ENCODE results near the gene CRABP2.

Gene CRABP2

GRCh38 chr1:156677616-156678596 lies 27.5 kb downstream of the CRABP2 start:
- peaks cover 4 to 23% of the 10 kb centered on the region in 2 donors for H3K4me1 ChIP-seq (ENCODE audit: control insufficient read depth in 1 of 2, insufficient read depth in 2 of 2, low read length in 2 of 2)
- peak overlapping the region; percentile 12 to 38 for H3K9ac ChIP-seq (ENCODE audit: low read depth in 1 of 2, low read length in 2 of 2)
- H3K36me3 ChIP-seq (ENCODE audit: control insufficient read depth in 1 of 2, insufficient read depth in 2 of 2, low read length in 2 of 2), result no peaks in the 10 kb centered on the region
- peak overlapping the region; percentile 10 for H3K27ac ChIP-seq (ENCODE audit: low read depth, low read length)
- H3K9me3 ChIP-seq (ENCODE audit: control insufficient read depth in 1 of 2, low read length in 2 of 2), result no peaks in the 10 kb centered on the region
- H3K27me3 ChIP-seq (ENCODE audit: control insufficient read depth in 1 of 2, insufficient read depth in 2 of 2, low read length in 2 of 2), result peaks cover 50 to 63% of the 10 kb centered on the region in 2 donors
- H3K4me3 ChIP-seq (ENCODE audit: low read depth in 1 of 2, low read length in 2 of 2), result peak overlapping the region; percentile 32 to 45

- Histone ChIP-seq H3K27me3 (ENCODE audit: control insufficient read depth in 1 of 2, insufficient read depth in 2 of 2, low read length in 2 of 2) (peaks cover 47 to 63% of the 10 kb centered on the region in 2 donors), H3K9me3 (ENCODE audit: control insufficient read depth in 1 of 2, low read length in 2 of 2) (no peaks in the 10 kb centered on the region), H3K9ac (ENCODE audit: low read depth in 1 of 2, low read length in 2 of 2) (peak within 1 kb of the TSS; percentile 23 to 38), H3K4me3 (ENCODE audit: low read depth in 1 of 2, low read length in 2 of 2) (peak within 1 kb of the TSS; percentile 37 to 45), H3K36me3 (ENCODE audit: control insufficient read depth in 1 of 2, insufficient read depth in 2 of 2, low read length in 2 of 2) (no peaks in the 10 kb centered on the region), H3K4me1 (ENCODE audit: control insufficient read depth in 1 of 2, insufficient read depth in 2 of 2, low read length in 2 of 2) (peaks cover 4 to 23% of the 10 kb centered on the region in 2 donors), H3K27ac (ENCODE audit: low read depth, low read length) (peak within 1 kb of the TSS; percentile 56)
These were observed 28.4 kb downstream of the CRABP2 start, which contains the start of gene NES for GRCh38 chr1:156676820-156677615. Gene NES, minus strand, starts transcription at chr1:156677407. Its CDS starts 143 bp downstream, at chr1:156677264.

- H3K9ac ChIP-seq (ENCODE audit: low read depth in 1 of 2, low read length in 2 of 2), result peak overlapping the region in 1 of 2 donors; percentile 23
These were observed 29.1 kb downstream of the CRABP2 start for GRCh38 chr1:156676114-156676819.

GRCh38 chr1:156675210-156676113 lies 29.9 kb downstream of the CRABP2 start:
- peaks cover 37 to 53% of the 10 kb centered on the region in 2 donors for H3K27me3 ChIP-seq (ENCODE audit: control insufficient read depth in 1 of 2, insufficient read depth in 2 of 2, low read length in 2 of 2)
- H3K9me3 ChIP-seq (ENCODE audit: control insufficient read depth in 1 of 2, low read length in 2 of 2), result no peaks in the 10 kb centered on the region
- peak overlapping the region; percentile 56 for H3K27ac ChIP-seq (ENCODE audit: low read depth, low read length)
- peaks cover 4 to 23% of the 10 kb centered on the region in 2 donors for H3K4me1 ChIP-seq (ENCODE audit: control insufficient read depth in 1 of 2, insufficient read depth in 2 of 2, low read length in 2 of 2)
- H3K36me3 ChIP-seq (ENCODE audit: control insufficient read depth in 1 of 2, insufficient read depth in 2 of 2, low read length in 2 of 2), result no peaks in the 10 kb centered on the region
- H3K4me3 ChIP-seq (ENCODE audit: low read depth in 1 of 2, low read length in 2 of 2), result peak overlapping the region; percentile 37 to 43
- peak overlapping the region in 1 of 2 donors; percentile 23 for H3K9ac ChIP-seq (ENCODE audit: low read depth in 1 of 2, low read length in 2 of 2)

More at GRCh38 chr1:156676114-156676819, 29.1 kb downstream of the CRABP2 start:
- H3K4me1 ChIP-seq (ENCODE audit: control insufficient read depth in 1 of 2, insufficient read depth in 2 of 2, low read length in 2 of 2), result peaks cover 4 to 23% of the 10 kb centered on the region in 2 donors
- peak overlapping the region; percentile 37 to 43 for H3K4me3 ChIP-seq (ENCODE audit: low read depth in 1 of 2, low read length in 2 of 2)
- H3K9me3 ChIP-seq (ENCODE audit: control insufficient read depth in 1 of 2, low read length in 2 of 2), result no peaks in the 10 kb centered on the region
- no peaks in the 10 kb centered on the region for H3K36me3 ChIP-seq (ENCODE audit: control insufficient read depth in 1 of 2, insufficient read depth in 2 of 2, low read length in 2 of 2)
- peak overlapping the region; percentile 56 for H3K27ac ChIP-seq (ENCODE audit: low read depth, low read length)
- peaks cover 43 to 58% of the 10 kb centered on the region in 2 donors for H3K27me3 ChIP-seq (ENCODE audit: control insufficient read depth in 1 of 2, insufficient read depth in 2 of 2, low read length in 2 of 2)

GRCh38 chr1:156673387-156674121 lies 31.8 kb downstream of the CRABP2 start:
- Histone ChIP-seq H3K36me3 (ENCODE audit: control insufficient read depth in 1 of 2, insufficient read depth in 2 of 2, low read length in 2 of 2) (no peaks in the 10 kb centered on the region), H3K27me3 (ENCODE audit: control insufficient read depth in 1 of 2, insufficient read depth in 2 of 2, low read length in 2 of 2) (peaks cover 25 to 38% of the 10 kb centered on the region in 2 donors), H3K4me3 (ENCODE audit: low read depth in 1 of 2, low read length in 2 of 2) (peak overlapping the region in 1 of 2 donors; percentile 4), H3K9ac (ENCODE audit: low read depth in 1 of 2, low read length in 2 of 2) (no peak overlapping the region), H3K27ac (ENCODE audit: low read depth, low read length) (no peak overlapping the region), H3K9me3 (ENCODE audit: control insufficient read depth in 1 of 2, low read length in 2 of 2) (no peaks in the 10 kb centered on the region), H3K4me1 (ENCODE audit: control insufficient read depth in 1 of 2, insufficient read depth in 2 of 2, low read length in 2 of 2) (peaks cover 4 to 23% of the 10 kb centered on the region in 2 donors)

- Histone ChIP-seq H3K27ac (ENCODE audit: low read depth, low read length) (no peak overlapping the region), H3K27me3 (ENCODE audit: control insufficient read depth in 1 of 2, insufficient read depth in 2 of 2, low read length in 2 of 2) (peaks cover 9 to 20% of the 10 kb centered on the region in 2 donors), H3K9me3 (ENCODE audit: control insufficient read depth in 1 of 2, low read length in 2 of 2) (no peaks in the 10 kb centered on the region), H3K4me1 (ENCODE audit: control insufficient read depth in 1 of 2, insufficient read depth in 2 of 2, low read length in 2 of 2) (peaks cover 5 to 13% of the 10 kb centered on the region in 2 donors), H3K36me3 (ENCODE audit: control insufficient read depth in 1 of 2, insufficient read depth in 2 of 2, low read length in 2 of 2) (no peaks in the 10 kb centered on the region), H3K4me3 (ENCODE audit: low read depth in 1 of 2, low read length in 2 of 2) (no peak overlapping the region), H3K9ac (ENCODE audit: low read depth in 1 of 2, low read length in 2 of 2) (no peak overlapping the region)
These were observed 33.6 kb downstream of the CRABP2 start for GRCh38 chr1:156671804-156672203.

- H3K9ac ChIP-seq (ENCODE audit: low read depth in 1 of 2, low read length in 2 of 2), result no peak overlapping the region
- peaks cover 4 to 11% of the 10 kb centered on the region in 2 donors for H3K27me3 ChIP-seq (ENCODE audit: control insufficient read depth in 1 of 2, insufficient read depth in 2 of 2, low read length in 2 of 2)
- peaks cover 6 to 12% of the 10 kb centered on the region in 2 donors for H3K4me1 ChIP-seq (ENCODE audit: control insufficient read depth in 1 of 2, insufficient read depth in 2 of 2, low read length in 2 of 2)
- no peaks in the 10 kb centered on the region for H3K9me3 ChIP-seq (ENCODE audit: control insufficient read depth in 1 of 2, low read length in 2 of 2)
- H3K27ac ChIP-seq (ENCODE audit: low read depth, low read length), result no peak overlapping the region
- no peaks in the 10 kb centered on the region for H3K36me3 ChIP-seq (ENCODE audit: control insufficient read depth in 1 of 2, insufficient read depth in 2 of 2, low read length in 2 of 2)
- H3K4me3 ChIP-seq (ENCODE audit: low read depth in 1 of 2, low read length in 2 of 2), result no peak overlapping the region
These were observed 34.6 kb downstream of the CRABP2 start for GRCh38 chr1:156670791-156671190.

- Histone ChIP-seq H3K27me3 (ENCODE audit: control insufficient read depth in 1 of 2, insufficient read depth in 2 of 2, low read length in 2 of 2) (peaks cover 0 to 7% of the 10 kb centered on the region in 2 donors), H3K4me3 (ENCODE audit: low read depth in 1 of 2, low read length in 2 of 2) (no peak overlapping the region), H3K36me3 (ENCODE audit: control insufficient read depth in 1 of 2, insufficient read depth in 2 of 2, low read length in 2 of 2) (no peaks in the 10 kb centered on the region), H3K9ac (ENCODE audit: low read depth in 1 of 2, low read length in 2 of 2) (no peak overlapping the region), H3K4me1 (ENCODE audit: control insufficient read depth in 1 of 2, insufficient read depth in 2 of 2, low read length in 2 of 2) (peaks cover 10 to 17% of the 10 kb centered on the region in 2 donors), H3K9me3 (ENCODE audit: control insufficient read depth in 1 of 2, low read length in 2 of 2) (no peaks in the 10 kb centered on the region), H3K27ac (ENCODE audit: low read depth, low read length) (no peak overlapping the region)
These were observed 35.0 kb downstream of the CRABP2 start for GRCh38 chr1:156670359-156670758.

All from duodenal mucosa (tissue), 2 donors.